MM.1S (cell line): ENCODE results near the gene RERE.

Experiments
- DNase-seq: peaks from one replicate; pipeline ENCODE4 v3.0.0-alpha.2; 2015
- H2AFZ ChIP-seq: fragments of 300-600 bp; sonication (generic); 2 replicates; pipeline ENCODE4 v1.6.0; 2016; ENCODE audit warnings: antibody characterized with exemption, low read length
- H3F3A ChIP-seq: fragments of 300-600 bp; sonication (generic); 2 replicates; pipeline ENCODE4 v1.6.1; 2016; ENCODE audit warnings: mild to moderate bottlenecking, antibody characterized with exemption, low read length, moderate library complexity, mixed read lengths; ENCODE audit not compliant: insufficient read depth
- H3K27ac ChIP-seq: fragments of 300-600 bp; sonication (generic); 2 replicates; pipeline ENCODE4 v1.5.1; 2016; ENCODE audit warnings: mild to moderate bottlenecking, low read length
- H3K27me3 ChIP-seq: fragments of 300-600 bp; sonication (generic); replicated peaks from 2 replicates; pipeline ENCODE4 v1.6.0; 2016; ENCODE audit warnings: low read length; ENCODE audit not compliant: insufficient read depth
- H3K36me3 ChIP-seq: fragments of 300-600 bp; sonication (generic); replicated peaks from 2 replicates; pipeline ENCODE4 v1.6.1; 2016; ENCODE audit warnings: mild to moderate bottlenecking, low read length, mixed read lengths; ENCODE audit not compliant: insufficient read depth
- H3K4me1 ChIP-seq: fragments of 300-600 bp; sonication (generic); 2 replicates; pipeline ENCODE4 v1.6.1; 2016; ENCODE audit warnings: low read length, mixed read lengths
- H3K4me2 ChIP-seq: fragments of 300-600 bp; sonication (generic); 2 replicates; pipeline ENCODE4 v1.6.0; 2016; ENCODE audit warnings: low read depth, low read length
- H3K4me3 ChIP-seq: fragments of 300-600 bp; sonication (generic); 2 replicates; pipeline ENCODE4 v1.5.1; 2016; ENCODE audit warnings: low read length, mixed read lengths
- H3K79me2 ChIP-seq: fragments of 300-600 bp; sonication (generic); 2 replicates; pipeline ENCODE4 v1.6.1; 2016; ENCODE audit warnings: mixed run types, low read length, mixed read lengths
- H3K9ac ChIP-seq: fragments of 300-600 bp; sonication (generic); 2 replicates; pipeline ENCODE4 v1.6.1; 2016; ENCODE audit warnings: low read length, mixed read lengths
- H3K9me2 ChIP-seq: fragments of 300-600 bp; sonication (generic); replicated peaks from 2 replicates; pipeline ENCODE4 v1.6.1; 2016; ENCODE audit warnings: mild to moderate bottlenecking, low read length, mixed read lengths; ENCODE audit not compliant: insufficient read depth
- H3K9me3 ChIP-seq: fragments of 300-600 bp; sonication (generic); replicated peaks from 2 replicates; pipeline ENCODE4 v1.6.1; 2016; ENCODE audit warnings: mild to moderate bottlenecking, low read length, mixed read lengths; ENCODE audit not compliant: insufficient read depth
- H4K20me1 ChIP-seq: fragments of 300-600 bp; sonication (generic); 2 replicates; pipeline ENCODE4 v1.6.1; 2016; ENCODE audit warnings: mild to moderate bottlenecking, low read length, moderate library complexity, mixed read lengths; ENCODE audit not compliant: insufficient read depth
- EZH2 ChIP-seq: fragments of 300-600 bp; sonication (generic); optimal IDR thresholded peaks from 2 replicates; pipeline ENCODE3; 2017; ENCODE audit warnings: low read depth, mild to moderate bottlenecking, antibody characterized with exemption, low read length, mixed read lengths
- EZH2phosphoT487 ChIP-seq: fragments of 300-600 bp; sonication (generic); IDR thresholded peaks from 2 replicates; pipeline ENCODE4 v1.6.1; 2018; ENCODE audit warnings: antibody characterized with exemption, low read length
- TF ChIP-seq, protein P1 (sequence below): fragments of 300-600 bp; sonication (generic); IDR thresholded peaks from 2 replicates; pipeline ENCODE4 v1.5.1; 2016; ENCODE audit warnings: antibody characterized with exemption, low read length, mixed read lengths

Gene RERE

DNA sequence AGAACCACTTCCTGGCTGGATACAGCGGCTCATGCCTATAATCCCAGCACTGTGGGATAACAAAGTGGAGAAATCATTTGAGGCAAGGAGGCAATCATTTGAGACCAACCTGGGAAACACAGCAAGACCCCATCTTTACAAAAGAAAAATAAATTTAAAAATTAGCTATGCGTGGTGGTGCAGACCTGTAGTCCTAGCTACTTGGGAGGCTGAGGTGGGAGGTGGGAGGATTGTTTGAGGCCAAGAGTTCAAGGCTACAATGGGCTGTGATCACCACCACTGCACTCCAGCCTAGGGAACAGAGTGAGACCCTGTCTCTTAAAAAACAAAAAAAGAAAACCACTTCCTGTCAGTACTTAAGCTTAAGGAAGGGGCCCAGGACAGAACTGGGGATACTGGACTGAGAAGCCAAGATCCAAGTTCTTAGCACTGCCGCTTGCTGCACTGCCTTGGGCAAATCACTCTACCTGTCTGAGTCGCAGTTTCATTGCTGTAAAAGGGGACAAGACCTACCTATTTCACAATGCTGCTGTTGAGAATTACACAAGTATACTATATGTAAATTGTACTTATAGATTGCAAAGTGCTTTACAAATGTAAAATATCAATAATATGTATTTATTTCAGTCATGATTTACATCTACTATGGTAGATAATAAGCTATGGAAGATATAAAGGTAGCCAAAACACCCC is 154.9 kb downstream of the RERE start:
- TF ChIP-seq, protein P1, sequence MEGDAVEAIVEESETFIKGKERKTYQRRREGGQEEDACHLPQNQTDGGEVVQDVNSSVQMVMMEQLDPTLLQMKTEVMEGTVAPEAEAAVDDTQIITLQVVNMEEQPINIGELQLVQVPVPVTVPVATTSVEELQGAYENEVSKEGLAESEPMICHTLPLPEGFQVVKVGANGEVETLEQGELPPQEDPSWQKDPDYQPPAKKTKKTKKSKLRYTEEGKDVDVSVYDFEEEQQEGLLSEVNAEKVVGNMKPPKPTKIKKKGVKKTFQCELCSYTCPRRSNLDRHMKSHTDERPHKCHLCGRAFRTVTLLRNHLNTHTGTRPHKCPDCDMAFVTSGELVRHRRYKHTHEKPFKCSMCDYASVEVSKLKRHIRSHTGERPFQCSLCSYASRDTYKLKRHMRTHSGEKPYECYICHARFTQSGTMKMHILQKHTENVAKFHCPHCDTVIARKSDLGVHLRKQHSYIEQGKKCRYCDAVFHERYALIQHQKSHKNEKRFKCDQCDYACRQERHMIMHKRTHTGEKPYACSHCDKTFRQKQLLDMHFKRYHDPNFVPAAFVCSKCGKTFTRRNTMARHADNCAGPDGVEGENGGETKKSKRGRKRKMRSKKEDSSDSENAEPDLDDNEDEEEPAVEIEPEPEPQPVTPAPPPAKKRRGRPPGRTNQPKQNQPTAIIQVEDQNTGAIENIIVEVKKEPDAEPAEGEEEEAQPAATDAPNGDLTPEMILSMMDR: no peak
- no peak for TF ChIP-seq EZH2phosphoT487
- no peak for TF ChIP-seq EZH2
- no peak overlapping the region for H3K27ac ChIP-seq
- no peaks in the 10 kb centered on the region for H3K9me2 ChIP-seq
- no peaks in the 10 kb centered on the region for H3K27me3 ChIP-seq
- H3F3A ChIP-seq: no peaks in the 10 kb centered on the region
- peaks cover 6% of the 10 kb centered on the region for H3K4me1 ChIP-seq
- no peak for DNase-seq
- no peak overlapping the region for H2AFZ ChIP-seq
- H3K4me2 ChIP-seq: no peak overlapping the region
- peaks cover 12% of the 10 kb centered on the region for H4K20me1 ChIP-seq
- peaks cover 82% of the 10 kb centered on the region for H3K79me2 ChIP-seq
- no peak overlapping the region for H3K4me3 ChIP-seq
- H3K9ac ChIP-seq: no peak overlapping the region
- H3K36me3 ChIP-seq: no peaks in the 10 kb centered on the region
- no peaks in the 10 kb centered on the region for H3K9me3 ChIP-seq

DNA sequence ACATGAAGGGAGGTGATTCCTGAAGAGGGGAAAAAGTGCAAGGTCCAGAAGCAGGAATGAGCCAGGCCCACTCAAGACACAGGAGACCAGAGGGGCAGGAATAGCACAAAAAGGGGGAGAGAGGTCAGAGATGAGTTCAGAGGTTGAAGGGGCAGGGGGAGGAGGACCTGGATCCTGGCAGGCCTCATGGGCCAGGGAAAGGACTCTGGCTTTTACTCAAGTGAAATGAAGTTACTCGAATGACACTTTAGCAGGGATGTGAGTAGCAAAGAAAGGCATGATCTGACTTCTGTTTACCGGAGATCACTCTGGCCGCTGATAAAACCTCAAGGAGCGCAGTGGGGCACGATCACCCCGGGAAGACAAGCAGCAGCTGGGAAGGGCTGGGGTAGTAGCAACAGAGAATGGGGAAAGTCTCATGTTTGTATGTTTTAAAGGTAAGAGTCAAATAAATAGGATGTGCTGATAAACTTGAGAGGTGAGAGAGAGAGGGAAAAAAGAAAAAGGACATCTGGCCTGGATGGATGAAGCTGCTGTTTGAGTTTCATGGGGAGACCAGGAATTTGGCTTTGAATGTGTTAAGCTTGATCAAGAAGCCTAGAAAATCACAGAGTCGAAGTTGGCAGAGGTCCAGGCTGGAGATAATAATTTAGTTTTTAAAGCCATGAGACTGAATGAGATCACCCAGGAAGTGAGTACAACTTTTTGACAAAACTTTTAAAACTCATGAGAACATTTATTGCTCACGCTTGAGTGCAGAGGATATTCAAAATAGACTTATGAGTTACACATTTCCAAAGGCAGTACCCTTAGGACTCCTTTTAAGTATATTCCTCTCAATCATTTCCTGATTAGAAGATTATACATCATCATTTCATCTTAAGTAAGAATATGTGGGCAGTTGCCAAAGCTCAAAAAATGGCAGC is 156.0 kb downstream of the RERE start:
- no peak for DNase-seq
- H2AFZ ChIP-seq: no peak overlapping the region
- no peaks in the 10 kb centered on the region for H3F3A ChIP-seq
- H3K9ac ChIP-seq: no peak overlapping the region
- peaks cover 12% of the 10 kb centered on the region for H4K20me1 ChIP-seq
- no peak overlapping the region for H3K4me2 ChIP-seq
- no peaks in the 10 kb centered on the region for H3K9me3 ChIP-seq
- TF ChIP-seq, protein P1: no peak
- no peak for TF ChIP-seq EZH2
- no peak for TF ChIP-seq EZH2phosphoT487
- no peaks in the 10 kb centered on the region for H3K36me3 ChIP-seq
- H3K4me1 ChIP-seq: peaks cover 6% of the 10 kb centered on the region
- peaks cover 72% of the 10 kb centered on the region for H3K79me2 ChIP-seq
- no peak overlapping the region for H3K27ac ChIP-seq
- no peak overlapping the region for H3K4me3 ChIP-seq
- no peaks in the 10 kb centered on the region for H3K9me2 ChIP-seq
- H3K27me3 ChIP-seq: no peaks in the 10 kb centered on the region

DNA sequence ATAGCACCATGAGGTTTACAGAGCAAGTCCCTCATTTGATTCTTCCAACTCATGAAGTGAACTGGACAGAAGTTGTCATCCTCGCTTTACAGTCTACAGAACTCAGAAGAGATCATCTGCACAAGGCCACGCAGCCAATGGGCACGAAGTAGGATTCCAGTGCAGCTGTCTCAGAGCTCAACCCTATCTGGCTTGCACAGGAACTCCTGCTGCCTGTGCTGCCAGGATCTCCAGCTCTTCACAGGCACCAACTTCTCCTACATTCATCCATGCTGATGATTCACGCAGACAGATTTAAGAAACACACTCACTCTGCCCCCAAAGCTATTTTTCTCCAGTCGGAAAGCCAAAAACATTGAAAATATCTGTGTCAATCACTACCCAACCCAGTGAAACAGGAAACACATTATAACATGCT is 157.0 kb downstream of the RERE start:
- H4K20me1 ChIP-seq: peaks cover 9% of the 10 kb centered on the region
- H3K27me3 ChIP-seq: no peaks in the 10 kb centered on the region
- H3K27ac ChIP-seq: no peak overlapping the region
- TF ChIP-seq EZH2: no peak
- no peak for TF ChIP-seq EZH2phosphoT487
- TF ChIP-seq, protein P1: no peak
- no peaks in the 10 kb centered on the region for H3K36me3 ChIP-seq
- no peaks in the 10 kb centered on the region for H3K9me2 ChIP-seq
- H3K4me3 ChIP-seq: no peak overlapping the region
- H3K9ac ChIP-seq: no peak overlapping the region
- no peak overlapping the region for H3K4me2 ChIP-seq
- H3F3A ChIP-seq: no peaks in the 10 kb centered on the region
- peaks cover 62% of the 10 kb centered on the region for H3K79me2 ChIP-seq
- DNase-seq: no peak
- H3K9me3 ChIP-seq: no peaks in the 10 kb centered on the region
- no peak overlapping the region for H2AFZ ChIP-seq
- peaks cover 6% of the 10 kb centered on the region for H3K4me1 ChIP-seq
